Jurkat, Clone E6-1 (cell line): Measurements from ENCODE around the gene TSPYL6. TPM values are rescaled to one million over a fixed set of nuclear protein-coding genes. Genes with fewer than 3 reads are reported as not detected.
A peak's percentile ranks its signal among the peaks of the same experiment; 100 is the strongest.
"Not testable (repeated sequence)": the region's sequence is repeated elsewhere in the genome, so short reads cannot be mapped to it uniquely, and the experiment has no call there.

Experiments used
- DNase-seq: peaks from one replicate; pipeline ENCODE4 v3.0.0-alpha.2; 2011; ENCODE audit warnings: low read depth, low spot score
- H3K4me3 ChIP-seq: 2 replicates; pipeline ENCODE4 v1.5.1; 2011; ENCODE audit warnings: mild to moderate bottlenecking, low read length, control low read depth, moderate library complexity
- polyA plus RNA-seq: library from polyadenylated mRNA; unstranded; fragments of >200 nt; gene quantifications from one replicate; pipeline ENCODE4 v1.2.1, GENCODE V29; 2012; ENCODE audit warnings: missing spikeins; ENCODE audit not compliant: insufficient read length, insufficient read depth

Gene TSPYL6
- polyA plus RNA-seq: not detected

DNA sequence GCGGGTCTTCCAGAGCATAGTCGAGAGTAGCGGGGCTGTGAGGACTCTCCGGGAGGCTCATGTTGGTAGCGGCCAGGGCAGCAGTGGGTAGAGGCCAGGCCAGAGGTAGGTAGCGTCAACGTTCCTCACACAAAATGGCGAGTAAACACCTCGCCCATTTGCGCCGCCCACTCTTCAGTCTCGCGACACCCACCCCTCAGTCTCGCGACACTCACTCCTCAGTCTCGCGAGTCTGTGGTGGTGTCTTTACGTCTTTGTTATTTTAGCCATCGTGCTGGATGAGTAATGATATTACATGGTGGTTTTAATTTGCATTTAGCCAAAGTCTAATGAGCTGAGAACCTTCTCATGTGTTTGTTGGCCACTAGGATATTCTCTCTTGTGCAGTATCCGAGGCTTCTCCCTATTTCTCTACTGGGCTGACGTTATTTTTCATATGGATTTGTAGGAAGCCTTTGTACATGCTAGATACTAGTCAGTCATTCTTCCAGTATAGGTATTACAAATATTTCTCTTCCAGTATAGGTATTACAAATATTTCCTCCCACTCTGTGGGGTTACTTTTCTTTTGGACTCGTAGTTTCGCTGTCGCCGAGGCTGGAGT, at the start of gene TSPYL6:
Gene TSPYL6 (minus strand): TSS at position 139 of the 604 bp plus-strand sequence. CDS start 78 bp downstream, at position 61.
- no peak for DNase-seq
- H3K4me3 ChIP-seq: no peak within 1 kb of the TSS

GRCh38 chr2:54303631-54304030, 47.6 kb upstream of the TSPYL6 start:
- H3K4me3 ChIP-seq: no peak overlapping the region
- no peak for DNase-seq

- no peak overlapping the region for H3K4me3 ChIP-seq
- DNase-seq: no peak
Observed at GRCh38 chr2:54298514-54298913, 42.5 kb upstream of the TSPYL6 start.

DNA sequence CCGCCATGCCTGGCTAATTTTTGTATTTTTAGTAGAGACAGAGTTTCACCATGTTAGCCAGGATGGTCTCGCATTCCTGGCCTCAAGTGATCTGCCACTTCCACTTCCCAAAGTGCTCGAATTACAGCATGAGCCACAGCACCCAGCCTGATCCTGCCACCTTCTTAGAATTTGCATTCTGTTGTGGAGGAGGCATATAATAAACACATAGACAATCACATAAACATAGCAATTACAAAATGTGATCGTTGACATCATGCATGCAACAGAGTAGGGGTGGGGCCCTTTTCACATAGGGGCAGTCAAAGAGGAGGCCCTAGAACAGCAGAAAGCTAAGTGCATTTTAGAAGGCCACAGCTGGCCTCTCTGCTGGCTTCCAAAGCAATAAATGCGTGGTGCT, 39.9 kb upstream of the TSPYL6 start:
- DNase-seq: no peak
- no peak overlapping the region for H3K4me3 ChIP-seq

GRCh38 chr2:54294665-54295064, 38.6 kb upstream of the TSPYL6 start:
- DNase-seq, H3K4me3 ChIP-seq: not testable (repeated sequence)

DNA sequence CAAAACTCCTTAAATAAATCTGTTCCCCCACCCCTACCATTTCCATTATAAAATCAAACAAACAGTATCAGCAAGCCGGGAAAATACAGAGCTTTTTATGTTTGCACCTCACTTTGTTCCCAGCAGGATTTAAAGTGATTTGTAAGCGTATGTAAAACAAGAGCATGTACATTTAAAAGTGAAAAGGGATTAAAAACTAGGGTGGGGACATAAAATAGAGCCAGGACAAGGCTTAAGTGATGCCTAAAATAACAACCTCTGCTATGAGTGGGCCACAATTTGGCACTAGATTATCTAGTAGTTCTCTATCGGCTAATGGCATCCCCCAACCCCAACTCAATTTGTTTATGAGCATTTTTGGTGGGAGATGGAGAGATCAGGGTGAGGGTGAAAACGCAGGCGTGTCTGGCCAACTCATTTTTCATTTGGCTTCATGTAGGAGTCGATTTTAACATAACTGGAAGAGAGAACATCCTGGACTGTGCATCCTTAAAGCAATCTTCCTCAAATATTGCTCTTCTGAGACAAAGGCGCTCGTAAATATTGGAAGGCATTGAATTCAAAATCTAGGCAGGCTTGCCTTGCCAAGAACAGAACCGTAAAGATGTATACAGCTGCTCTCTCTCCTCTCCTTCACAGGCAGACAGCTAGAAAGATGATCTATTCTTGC, 34.5 kb upstream of the TSPYL6 start:
- no peak overlapping the region for H3K4me3 ChIP-seq
- no peak for DNase-seq

GRCh38 chr2:54289917-54290316, 33.9 kb upstream of the TSPYL6 start:
- no peak for DNase-seq
- no peak overlapping the region for H3K4me3 ChIP-seq

DNA sequence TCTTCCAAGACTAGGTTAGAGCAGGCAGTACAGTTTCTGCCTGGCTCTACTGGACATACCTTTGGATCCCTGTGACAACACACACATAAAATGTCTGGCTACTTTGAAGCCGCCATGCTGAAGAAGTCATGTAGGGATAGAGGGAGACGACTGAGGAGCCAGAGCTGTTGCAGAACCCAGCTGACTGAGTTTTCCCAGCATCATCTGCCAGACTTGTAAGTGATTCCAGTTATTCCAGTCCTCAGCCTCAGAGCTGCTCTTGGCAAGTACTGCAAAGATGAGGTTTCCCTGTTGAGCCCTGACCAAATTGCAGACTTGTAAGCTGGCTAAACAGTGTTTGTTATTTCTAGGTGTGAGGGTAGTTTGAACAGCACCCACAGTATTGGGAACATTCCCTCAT, 31.5 kb upstream of the TSPYL6 start:
- DNase-seq: no peak
- H3K4me3 ChIP-seq: no peak overlapping the region

DNA sequence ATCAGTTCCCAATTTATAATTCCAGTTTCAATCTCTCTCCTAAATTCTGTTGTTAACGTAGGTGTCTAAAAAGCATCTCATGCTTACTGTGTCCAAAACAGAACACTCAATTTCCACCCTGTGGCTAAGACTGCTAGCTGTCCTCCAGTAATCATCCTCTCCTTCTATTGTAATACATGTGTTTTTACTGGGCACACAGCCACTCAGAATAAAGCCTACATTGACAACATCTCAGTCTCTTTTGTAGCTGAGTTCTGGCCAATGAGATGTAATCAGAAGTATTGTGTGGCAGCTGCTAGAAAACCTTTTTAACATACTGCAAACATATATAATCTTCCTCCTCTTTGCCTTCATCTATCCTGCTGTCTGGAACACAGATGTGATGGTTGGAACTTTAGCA, 29.4 kb upstream of the TSPYL6 start:
- H3K4me3 ChIP-seq: no peak overlapping the region
- no peak for DNase-seq

DNA sequence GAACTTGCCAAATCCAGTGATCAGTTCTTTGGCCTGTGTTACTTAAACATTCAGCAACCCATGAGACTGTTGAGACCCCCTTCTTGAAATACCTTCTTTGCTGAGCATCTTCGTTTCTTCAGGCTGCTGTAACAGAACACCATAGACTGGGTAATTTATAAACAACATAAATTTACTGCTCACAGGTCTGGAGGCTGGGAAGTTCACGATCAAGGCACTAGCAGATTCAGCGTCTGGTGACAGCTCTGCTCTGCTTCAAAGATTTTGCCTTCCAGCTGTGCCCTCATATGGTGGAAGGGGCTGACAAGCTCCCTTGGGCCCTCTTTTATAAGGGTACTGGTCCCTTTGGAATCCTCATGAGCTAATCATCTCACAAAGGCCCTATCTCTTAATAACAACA, 28.8 kb upstream of the TSPYL6 start:
- DNase-seq: no peak
- no peak overlapping the region for H3K4me3 ChIP-seq

DNA sequence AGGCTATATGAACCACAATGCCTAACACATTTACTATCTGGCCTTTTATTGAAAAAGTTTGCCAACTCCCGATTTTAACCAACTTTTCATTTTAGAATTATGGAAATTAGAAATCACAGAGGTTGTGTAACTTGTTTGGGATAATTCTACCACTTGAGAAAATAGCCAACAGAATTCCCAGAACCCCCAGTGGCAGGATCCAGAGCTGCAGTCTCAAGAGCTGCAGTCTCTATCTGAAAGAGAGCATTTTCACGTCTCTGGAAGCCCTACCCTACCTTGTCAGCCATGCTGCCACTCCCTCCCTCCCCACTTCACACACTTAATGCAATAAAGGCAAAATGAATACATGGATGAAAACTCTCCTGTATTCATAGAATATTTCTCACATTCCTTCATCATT, 23.4 kb upstream of the TSPYL6 start:
- H3K4me3 ChIP-seq: no peak overlapping the region
- DNase-seq: no peak

DNA sequence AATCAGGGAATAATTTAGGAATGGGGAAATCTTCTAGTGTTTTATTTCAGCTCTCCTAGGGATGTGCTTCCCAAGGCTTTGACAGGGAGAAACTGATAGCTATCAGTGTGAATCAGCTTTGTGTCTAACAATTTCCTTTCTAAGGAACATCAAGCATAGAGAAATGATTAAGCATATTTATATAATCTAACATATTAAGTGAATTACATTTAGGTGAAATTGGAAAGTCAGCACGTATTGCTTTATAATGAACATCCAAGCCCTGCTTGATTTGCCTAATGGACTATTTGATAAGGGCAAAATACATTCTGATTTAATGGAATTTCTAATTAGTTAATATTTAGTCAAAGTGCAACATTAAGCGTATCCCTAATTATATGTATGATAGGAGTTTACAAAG, 19.5 kb upstream of the TSPYL6 start:
- no peak for DNase-seq
- H3K4me3 ChIP-seq: no peak overlapping the region

- H3K4me3 ChIP-seq: no peak overlapping the region
- peak; percentile 70 for DNase-seq
Observed at GRCh38 chr2:54274781-54275242, 18.8 kb upstream of the TSPYL6 start.

DNA sequence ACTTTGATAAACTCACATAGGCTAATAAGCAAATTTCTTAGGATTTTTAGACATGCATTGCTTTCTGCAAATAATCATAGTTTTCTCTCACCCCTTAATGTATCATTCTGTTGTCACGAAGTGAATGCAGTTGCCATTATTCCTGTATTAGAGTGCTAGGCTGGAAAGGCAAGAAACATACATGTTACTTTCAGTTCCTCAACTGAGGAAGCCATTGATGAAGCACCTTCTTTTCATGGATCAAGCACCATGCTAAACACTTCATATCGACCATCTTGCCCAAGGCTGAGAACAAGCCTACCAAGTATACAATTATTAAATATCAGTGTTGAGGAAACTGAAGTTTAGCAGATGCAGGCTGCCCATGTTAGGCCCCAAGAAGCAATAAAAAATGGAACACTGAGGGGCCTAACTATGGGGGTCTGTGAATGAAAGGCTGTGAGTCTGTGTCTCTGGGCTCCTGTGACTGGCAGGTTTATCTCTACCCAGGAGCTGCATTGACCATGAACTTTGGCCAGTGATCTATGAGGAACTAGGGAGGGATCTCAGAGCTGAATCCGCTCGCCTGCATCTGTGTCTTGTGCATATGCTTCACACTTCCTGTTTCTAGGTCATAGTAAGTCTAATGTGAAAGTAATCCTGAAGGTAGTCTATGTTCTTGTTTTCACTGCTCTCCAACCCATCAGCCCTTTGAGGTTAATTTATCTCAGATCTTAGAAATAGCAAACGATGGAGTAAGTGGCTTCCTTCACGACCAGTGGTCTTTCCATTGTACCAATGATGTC, 16.0 kb upstream of the TSPYL6 start:
- DNase-seq: peak; percentile 14
- H3K4me3 ChIP-seq: no peak overlapping the region

DNA sequence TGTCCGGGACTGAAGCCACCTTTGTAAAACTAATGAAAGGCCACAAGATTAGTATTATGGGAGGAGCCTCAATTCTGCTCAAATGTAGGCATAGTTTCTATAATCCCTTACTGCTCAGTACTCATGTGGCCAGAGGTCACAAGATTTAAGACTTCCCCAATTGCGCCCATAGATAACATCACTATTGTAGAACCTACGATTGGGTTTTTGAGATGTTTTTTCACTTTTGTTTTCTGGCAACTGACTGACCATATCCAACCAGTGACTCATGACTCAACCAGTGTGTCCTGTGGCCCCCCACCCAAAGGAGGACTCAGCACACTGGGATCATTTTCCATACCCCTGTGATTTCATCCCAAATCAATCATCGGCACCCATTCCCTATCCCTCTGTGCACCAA, 15.2 kb upstream of the TSPYL6 start:
- no peak overlapping the region for H3K4me3 ChIP-seq
- no peak for DNase-seq

DNA sequence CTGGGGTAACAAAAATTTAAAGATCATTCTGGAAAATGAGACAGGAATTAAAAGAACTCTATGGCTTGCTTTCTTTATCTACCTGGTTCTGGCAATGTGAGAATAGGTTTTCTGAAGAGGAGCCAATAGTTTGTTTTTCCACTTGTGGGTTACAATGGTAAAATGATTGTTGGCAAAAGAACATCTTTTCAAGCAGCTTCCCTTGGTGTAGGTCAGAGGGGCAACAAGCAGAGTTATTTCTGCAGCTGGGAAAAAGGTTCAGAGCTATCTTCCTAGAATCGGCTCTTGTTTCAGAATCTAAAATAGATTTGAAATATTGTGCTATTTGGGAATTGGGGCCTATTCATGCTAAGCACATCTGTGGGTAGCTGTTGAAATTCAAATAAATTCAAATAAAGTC, 11.5 kb upstream of the TSPYL6 start:
- no peak for DNase-seq

GRCh38 chr2:54265081-54265480, 9.1 kb upstream of the TSPYL6 start:
- H3K4me3 ChIP-seq, DNase-seq: not testable (repeated sequence)

More for the DNA sequence above, 11.5 kb upstream of the TSPYL6 start:
- no peak overlapping the region for H3K4me3 ChIP-seq

DNA sequence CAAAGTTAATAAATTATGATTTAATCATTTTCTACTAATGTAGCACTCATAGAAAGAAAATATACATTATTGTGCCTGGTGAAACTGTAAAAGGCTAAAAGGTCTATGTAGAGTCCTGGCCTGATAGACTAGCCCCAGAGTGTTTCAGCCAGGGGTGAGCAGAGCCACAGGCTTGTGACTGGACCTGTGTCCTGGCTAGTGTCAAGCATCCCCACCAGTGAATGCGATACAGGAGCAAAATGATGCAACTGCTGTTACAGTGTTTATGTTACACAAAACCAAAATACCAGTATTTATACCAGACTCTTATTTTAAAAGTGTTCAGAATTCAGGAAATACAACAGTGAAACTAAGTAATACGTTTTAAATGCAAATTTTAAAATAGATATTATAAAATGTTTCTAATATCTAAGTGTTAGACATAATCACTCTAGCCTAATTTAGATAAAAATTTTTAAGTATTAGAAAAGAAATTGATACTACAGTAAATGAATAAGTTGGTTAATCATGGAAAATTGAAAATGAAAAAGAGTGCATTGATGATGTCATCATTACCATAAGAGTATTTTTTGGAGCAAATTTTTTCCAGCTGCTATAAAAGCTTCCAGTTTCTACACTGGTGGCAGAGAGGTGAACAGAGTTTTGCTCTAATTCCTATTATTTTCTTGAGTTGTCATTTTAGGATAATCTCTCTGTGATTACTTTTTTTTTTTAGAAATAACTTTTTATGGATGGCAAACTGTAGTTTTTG, 6.2 kb upstream of the TSPYL6 start:
- no peak for DNase-seq
- no peak overlapping the region for H3K4me3 ChIP-seq

GRCh38 chr2:54261537-54261936, 5.5 kb upstream of the TSPYL6 start:
- H3K4me3 ChIP-seq: no peak overlapping the region
- DNase-seq: no peak

DNA sequence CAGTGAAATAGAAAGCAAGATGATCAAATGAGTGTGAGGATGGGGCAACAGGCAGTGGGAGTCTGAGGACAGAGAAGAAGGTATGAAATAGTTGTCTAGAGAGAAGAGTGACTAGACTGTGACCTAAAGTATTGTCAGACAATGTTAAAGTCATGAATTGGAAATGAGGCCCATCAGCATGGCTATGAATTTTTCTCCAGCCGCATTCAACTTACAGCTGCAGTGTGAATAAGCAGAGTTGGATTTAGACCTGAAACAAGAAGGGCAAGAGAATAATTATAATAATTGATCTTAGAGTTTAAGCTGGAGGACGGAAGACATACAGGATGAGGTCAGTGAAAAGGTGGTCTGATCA, 4.2 kb upstream of the TSPYL6 start:
- H3K4me3 ChIP-seq: no peak overlapping the region
- DNase-seq: no peak
